GM19463 (cell line): ENCODE measurements around the gene FREY1.

Source experiments
- ATAC-seq: cut with Tn5 transposase; IDR thresholded peaks from one replicate; pipeline ENCODE4 v1.9.1; 2021; ENCODE audit warnings: mild to moderate bottlenecking, moderate library complexity; ENCODE audit not compliant: unreplicated experiment

Gene FREY1

GRCh38 chr11:45876401-45876800 lies 30.7 kb downstream of the FREY1 start:
- no peak for ATAC-seq

DNA sequence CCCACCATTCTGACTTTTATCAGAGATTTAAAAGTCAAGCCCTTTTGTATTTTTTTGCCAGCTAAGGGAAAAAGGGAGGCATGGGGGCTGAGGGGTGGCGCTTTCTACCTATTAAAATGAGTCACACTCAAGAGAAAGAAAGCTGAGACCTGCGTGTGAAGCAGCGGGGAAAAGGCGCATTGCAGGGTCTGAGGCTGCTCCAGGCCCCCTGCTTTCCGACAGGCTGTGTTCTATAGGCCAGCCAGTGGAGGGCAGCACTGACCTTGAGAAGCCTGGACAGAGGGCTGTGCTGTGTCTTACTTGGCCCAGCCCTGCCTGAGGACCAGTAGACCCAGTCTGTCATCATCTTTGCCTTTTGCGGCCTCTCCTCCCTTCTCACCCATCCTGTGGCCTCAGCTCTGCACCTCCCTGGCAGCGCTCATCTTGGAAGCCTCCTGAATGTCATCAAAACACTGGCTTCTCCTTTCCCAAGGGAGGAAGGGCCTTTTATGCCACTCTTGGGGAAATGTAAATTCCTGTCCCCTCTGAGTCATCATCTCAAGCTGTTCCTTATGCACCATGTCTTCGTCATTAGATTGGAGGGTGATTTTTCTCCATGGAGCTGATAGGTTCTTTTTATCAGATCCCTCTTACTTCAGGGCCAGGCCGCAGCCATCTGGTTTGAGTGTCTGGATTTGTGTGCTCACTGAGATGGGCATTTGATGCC lies 34.3 kb downstream of the FREY1 start:
- no peak for ATAC-seq

DNA sequence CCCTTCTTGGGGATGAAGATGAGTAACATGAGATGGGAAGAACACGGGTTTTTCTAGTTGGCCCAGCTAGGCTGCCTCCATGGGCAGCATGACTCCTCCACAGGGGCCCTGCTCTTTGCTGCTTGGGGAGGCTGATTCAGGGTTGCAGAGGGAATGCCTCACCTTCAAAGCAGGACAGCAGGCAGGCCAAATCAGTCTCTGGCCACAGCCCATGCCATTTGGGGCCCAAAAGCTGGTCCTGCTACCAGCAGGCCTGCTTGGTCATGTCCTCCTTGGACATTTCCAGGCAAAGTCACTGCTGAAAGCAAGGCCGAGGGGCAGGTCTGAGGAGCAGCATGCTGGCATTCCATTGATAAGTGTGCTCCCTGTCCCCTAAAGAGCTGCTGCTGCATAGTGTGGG lies 35.4 kb downstream of the FREY1 start:
- no peak for ATAC-seq

- ATAC-seq = no peak
These were observed 36.4 kb downstream of the FREY1 start for GRCh38 chr11:45870706-45871105.

GRCh38 chr11:45869551-45869950 lies 37.5 kb downstream of the FREY1 start:
- no peak for ATAC-seq

GRCh38 chr11:45864041-45864440 lies 43.0 kb downstream of the FREY1 start:
- no peak for ATAC-seq

- ATAC-seq = no peak
These were observed 46.1 kb downstream of the FREY1 start for GRCh38 chr11:45860764-45861510.

DNA sequence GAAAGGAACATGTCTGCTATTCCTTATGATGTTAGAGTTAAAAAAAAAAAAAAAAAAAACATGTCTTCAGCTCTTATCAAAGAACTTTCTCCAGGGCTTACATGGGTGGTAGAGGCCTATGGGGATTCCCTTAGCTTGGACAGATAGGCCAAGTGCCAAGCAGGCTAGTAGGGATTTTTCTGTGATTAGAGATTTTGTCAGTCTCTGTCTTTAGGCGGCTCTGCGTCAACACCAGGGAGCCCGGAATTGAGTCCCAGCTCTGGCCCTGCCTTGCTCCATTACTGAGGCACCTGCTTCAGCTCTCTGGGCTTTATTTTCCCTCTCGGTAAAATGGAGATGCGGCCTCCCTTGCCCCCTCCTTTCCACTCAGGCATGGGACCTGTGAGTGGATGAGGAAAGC lies 46.7 kb downstream of the FREY1 start:
- no peak for ATAC-seq

DNA sequence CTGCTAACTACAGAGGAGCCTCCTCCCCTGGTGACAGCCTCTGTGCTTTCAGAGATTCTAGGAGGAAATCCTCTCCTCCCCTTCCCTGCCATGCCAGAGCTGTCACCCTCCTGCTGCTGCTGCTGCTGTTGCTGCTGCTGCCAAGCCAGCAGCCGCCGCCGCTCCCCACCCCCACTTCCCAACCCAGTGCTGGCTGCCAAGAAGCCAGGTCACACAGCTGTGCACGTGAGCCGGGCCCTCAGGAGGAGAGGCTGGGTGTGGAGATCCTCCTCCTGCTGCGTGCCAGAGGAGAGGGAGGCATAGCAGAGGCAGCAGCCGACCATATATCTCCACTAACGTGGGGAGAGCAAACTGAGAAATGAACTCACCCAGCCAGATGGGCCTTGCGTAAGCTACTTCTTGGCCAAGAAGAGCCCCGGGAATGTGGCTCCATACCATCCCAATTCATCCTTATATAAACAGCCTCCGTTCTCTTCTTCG lies 47.4 kb downstream of the FREY1 start:
- ATAC-seq = no peak

GRCh38 chr11:45858751-45859398 lies 48.2 kb downstream of the FREY1 start:
- no peak for ATAC-seq

DNA sequence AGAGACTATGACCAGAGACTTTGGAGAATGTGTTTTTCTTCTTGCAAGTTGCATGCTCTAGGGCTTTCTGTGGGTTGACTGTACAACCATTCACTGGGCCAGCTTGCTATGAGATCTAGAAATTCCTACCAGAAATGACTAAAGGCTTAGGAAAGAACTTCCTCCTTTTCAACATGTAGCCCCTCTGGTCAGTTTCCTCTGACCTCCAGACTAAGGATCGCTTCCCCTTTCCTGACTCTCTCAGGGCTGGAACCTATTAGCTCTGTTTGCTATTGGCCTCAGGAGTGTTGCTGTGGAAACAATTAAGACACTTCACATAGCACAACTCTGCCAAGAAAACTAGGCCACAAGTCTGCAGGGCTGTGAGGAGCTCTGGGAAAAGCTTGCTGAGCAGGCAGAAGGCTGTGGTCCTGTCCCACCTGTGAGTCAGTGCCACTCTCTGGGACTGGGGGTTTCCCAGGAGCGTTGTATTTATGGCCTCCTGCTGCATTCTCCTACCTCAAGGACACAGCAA lies 49.1 kb downstream of the FREY1 start:
- no peak for ATAC-seq
